Femur (tissue), 1 donor: ENCODE results near the gene LGALS1.

Source experiments
- DNase-seq: peaks from one replicate; pipeline ENCODE4 v3.0.0-alpha.2; 2017

LGALS1 gene

GRCh38 chr22:37664249-37665101 lies 11.0 kb upstream of the LGALS1 start:
- DNase-seq = no peak

GRCh38 chr22:37665487-37665886 lies 9.9 kb upstream of the LGALS1 start:
- DNase-seq = no peak

- DNase-seq = no peak
These were observed 5.8 kb upstream of the LGALS1 start for GRCh38 chr22:37669586-37669985.

- no peak for DNase-seq
These were observed 3.1 kb upstream of the LGALS1 start for GRCh38 chr22:37672206-37672919.

- no peak for DNase-seq
These were observed 2.4 kb upstream of the LGALS1 start for GRCh38 chr22:37672920-37673455.

- DNase-seq = no peak
These were observed 1.2 kb upstream of the LGALS1 start for GRCh38 chr22:37674248-37674647.

GRCh38 chr22:37675930-37676735 lies 697 bp downstream of the LGALS1 start:
- peak; percentile 79 for DNase-seq

- peak; percentile 94 for DNase-seq
These were observed 1.5 kb downstream of the LGALS1 start for GRCh38 chr22:37676736-37677492.

- no peak for DNase-seq
These were observed 2.1 kb downstream of the LGALS1 start for GRCh38 chr22:37677493-37677974.

GRCh38 chr22:37678372-37678771 lies 2.9 kb downstream of the LGALS1 start:
- DNase-seq = no peak

- no peak for DNase-seq
These were observed 4.2 kb downstream of the LGALS1 start for GRCh38 chr22:37679670-37680069.

GRCh38 chr22:37680191-37680851 lies 4.9 kb downstream of the LGALS1 start:
- DNase-seq = no peak

GRCh38 chr22:37681001-37681424 lies 5.6 kb downstream of the LGALS1 start:
- DNase-seq = no peak

GRCh38 chr22:37681556-37682049 lies 6.2 kb downstream of the LGALS1 start:
- peak; percentile 82 for DNase-seq

GRCh38 chr22:37684803-37685615 lies 9.6 kb downstream of the LGALS1 start:
- DNase-seq = no peak

- DNase-seq = peak; percentile 91
These were observed 10.9 kb downstream of the LGALS1 start, which contains the start of gene NOL12 for GRCh38 chr22:37686002-37686982. NOL12 (plus strand) TSS chr22:37686343; CDS start chr22:37686393, 50 bp downstream.

- no peak for DNase-seq
These were observed 15.0 kb downstream of the LGALS1 start for GRCh38 chr22:37690407-37690806.

GRCh38 chr22:37690901-37691504 lies 15.6 kb downstream of the LGALS1 start:
- no peak for DNase-seq
